ENCODE data around the gene CUEDC1.

The CUEDC1 gene

DNA sequence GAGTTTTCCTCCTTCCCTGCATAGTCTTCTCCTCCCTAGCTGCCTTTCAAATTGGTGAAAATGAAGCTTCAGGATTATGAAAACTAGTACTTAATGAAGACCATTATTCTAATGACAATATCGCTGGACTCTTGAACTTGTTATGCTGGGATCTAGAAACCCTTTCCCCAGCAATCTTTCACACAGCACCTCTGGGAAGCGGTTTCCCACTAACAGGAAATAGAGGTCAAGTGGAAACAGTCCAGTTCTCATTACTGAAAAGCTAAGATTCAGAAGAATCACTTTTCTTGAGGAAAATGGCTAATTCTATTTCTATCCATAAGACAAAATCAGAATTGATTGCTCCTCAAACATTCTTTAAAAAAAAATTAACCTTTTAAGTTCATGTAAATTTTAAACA lies 34.8 kb upstream of the CUEDC1 start:
- H3K4me3 ChIP-seq (ENCODE audit: low read length): no peak overlapping the region
- no peak for DNase-seq (ENCODE audit: low read depth)
- TF ChIP-seq, protein P1, sequence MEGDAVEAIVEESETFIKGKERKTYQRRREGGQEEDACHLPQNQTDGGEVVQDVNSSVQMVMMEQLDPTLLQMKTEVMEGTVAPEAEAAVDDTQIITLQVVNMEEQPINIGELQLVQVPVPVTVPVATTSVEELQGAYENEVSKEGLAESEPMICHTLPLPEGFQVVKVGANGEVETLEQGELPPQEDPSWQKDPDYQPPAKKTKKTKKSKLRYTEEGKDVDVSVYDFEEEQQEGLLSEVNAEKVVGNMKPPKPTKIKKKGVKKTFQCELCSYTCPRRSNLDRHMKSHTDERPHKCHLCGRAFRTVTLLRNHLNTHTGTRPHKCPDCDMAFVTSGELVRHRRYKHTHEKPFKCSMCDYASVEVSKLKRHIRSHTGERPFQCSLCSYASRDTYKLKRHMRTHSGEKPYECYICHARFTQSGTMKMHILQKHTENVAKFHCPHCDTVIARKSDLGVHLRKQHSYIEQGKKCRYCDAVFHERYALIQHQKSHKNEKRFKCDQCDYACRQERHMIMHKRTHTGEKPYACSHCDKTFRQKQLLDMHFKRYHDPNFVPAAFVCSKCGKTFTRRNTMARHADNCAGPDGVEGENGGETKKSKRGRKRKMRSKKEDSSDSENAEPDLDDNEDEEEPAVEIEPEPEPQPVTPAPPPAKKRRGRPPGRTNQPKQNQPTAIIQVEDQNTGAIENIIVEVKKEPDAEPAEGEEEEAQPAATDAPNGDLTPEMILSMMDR (conservative IDR thresholded peaks at IDR 0.05; ENCODE audit: low read length): no peak

DNA sequence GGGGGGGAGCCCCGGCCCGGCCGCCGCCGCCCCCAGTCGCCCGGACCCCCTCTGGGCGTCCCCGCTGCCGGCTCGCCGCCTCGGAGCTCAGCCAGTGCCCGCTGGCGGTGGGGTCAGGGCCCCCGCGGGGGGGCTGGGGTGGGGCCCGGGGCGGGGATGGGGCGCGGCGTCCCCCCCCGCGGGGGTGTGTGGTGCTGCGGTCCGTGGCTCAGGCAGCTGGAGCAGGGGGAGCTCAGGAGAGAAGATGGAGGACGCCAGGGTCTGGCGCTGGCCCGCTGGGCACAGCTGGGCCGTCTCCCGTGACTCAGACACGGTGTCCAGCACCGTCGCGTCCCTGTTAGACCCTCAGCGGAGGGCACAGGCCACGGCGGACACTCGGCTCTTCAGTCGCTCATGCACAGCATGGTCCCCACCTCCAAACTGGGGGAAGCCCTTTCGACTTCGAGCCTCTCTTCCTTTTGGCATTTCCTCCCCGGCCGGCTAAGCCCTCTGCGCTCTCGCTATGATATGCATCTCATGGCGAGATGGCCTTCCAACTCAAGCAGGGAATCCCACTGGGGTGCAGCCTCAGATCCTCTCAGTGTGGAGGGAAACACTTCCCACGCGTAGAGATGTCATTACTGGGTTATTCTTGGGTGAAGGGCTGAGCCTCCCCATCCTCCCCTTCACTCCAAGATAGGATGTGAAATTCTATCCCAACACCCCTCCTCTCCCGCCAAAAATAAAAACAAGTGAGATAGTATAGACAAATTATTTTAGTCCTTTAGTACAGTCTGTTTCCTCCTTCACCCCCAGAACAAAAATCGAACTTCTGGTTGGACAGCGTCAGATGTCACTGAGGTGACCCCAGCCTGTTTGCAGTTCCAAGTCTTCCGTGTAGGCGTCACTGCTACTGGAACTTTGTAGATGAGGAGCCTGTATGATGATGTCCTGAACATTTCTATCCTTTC lies 33.4 kb upstream of the CUEDC1 start:
- peak; percentile 69 for DNase-seq (ENCODE audit: low read depth)
- H3K4me3 ChIP-seq (ENCODE audit: low read length): peak overlapping the region; percentile 72
- TF ChIP-seq, protein P1 (conservative IDR thresholded peaks at IDR 0.05; ENCODE audit: low read length): 0 out of 2 replicates have a peak, but pooled peaks have one; percentile 11

DNA sequence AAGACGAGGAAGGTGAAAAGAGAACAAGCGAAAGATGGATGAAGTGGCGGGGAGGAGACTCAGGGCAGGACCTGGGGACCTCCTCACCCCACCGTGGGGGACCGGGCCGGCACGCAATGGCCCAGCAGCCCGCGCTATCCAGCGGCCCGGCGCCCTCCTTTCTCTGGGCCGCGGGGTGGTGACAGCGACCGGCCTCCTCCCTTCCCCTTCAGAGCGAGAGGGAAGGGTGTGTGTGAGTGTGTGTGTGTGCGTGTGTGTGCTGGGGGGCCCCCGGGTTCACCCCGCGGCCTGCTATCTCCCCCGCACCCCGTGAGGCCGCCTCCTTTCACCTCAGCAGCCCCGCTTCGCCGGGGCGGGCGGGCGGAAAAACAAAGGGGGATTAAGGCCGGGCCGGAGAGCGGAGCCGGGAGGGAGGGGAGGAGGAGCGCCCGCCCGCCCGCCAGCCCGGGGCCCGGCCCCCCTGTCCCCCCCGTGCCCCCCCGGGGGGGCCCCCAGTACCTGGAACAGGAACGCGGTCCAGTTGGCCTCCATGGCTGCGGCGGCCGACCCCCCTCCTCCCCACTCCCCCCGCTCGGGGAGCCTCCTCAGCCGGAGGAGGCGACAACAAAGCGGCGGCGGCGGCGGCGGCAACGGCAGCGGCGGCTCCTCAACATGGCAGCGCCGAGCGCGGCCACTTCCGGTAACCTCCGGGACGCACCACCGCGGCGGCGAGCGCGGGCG lies 32.5 kb upstream of the CUEDC1 start, which contains the start of gene VEZF1:
Gene VEZF1, minus strand, starts transcription at position 674 of the 720 bp plus-strand sequence. Its CDS starts 143 bp downstream, at position 531.
- DNase-seq (ENCODE audit: low read depth): peak; percentile 69
- H3K4me3 ChIP-seq (ENCODE audit: low read length): peak within 1 kb of the TSS; percentile 72
- TF ChIP-seq, protein P1 (conservative IDR thresholded peaks at IDR 0.05; ENCODE audit: low read length): no peak

DNA sequence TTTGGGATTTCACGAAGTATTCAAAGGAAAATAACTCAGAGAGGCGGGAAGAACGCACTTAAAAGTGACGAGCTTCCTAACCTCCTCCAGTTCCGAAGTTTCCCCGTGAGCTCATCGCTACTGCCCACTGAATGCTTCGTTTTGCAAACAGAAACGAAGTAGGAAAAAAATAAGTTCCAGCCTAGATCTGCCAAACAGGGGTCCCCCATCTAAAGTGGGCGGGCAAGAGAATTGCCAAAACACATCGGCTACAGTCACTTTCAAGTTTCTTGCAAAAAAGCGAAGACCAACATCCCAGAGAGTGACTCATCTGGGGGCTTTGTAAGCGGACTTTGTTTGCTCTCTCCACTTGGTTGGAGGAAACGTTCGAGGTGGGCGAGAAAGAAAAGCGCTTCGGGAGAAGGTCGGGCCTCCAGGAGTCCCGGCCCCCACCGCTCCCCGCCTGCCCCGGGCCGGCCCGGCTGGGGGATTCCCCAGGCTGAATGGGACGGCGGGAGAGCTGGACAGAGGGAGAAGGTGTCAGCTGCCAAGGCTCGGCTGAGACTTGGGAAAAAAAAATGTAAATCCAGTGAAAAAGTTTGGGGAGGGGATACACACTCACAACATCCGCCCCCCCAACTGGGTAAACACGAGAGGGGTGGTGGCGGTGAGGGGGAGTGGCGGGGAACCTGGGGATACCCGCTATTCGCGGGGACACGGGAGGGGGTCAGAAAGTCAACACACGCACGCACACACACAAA lies 31.8 kb upstream of the CUEDC1 start:
- peak; percentile 66 for DNase-seq (ENCODE audit: low read depth)
- TF ChIP-seq, protein P1 (conservative IDR thresholded peaks at IDR 0.05; ENCODE audit: low read length): no peak
- H3K4me3 ChIP-seq (ENCODE audit: low read length): peak overlapping the region; percentile 72

DNA sequence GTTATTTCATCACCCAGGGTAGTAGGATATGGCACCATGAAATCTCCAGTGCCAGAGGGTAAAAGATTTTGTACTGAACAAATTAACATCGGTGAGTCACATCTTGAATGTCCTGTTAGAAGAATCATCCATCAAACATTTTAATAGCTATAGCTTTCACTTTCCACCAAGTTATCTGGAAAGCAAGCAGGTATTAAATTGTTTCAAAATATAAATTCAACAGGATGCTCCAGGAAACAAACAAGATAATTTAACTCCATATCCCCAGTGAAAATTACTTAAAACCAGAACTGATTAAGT lies 30.4 kb upstream of the CUEDC1 start:
- TF ChIP-seq, protein P1 (conservative IDR thresholded peaks at IDR 0.05; ENCODE audit: low read length): no peak
- peak overlapping the region; percentile 72 for H3K4me3 ChIP-seq (ENCODE audit: low read length)
- peak; percentile 58 for DNase-seq (ENCODE audit: low read depth)

DNA sequence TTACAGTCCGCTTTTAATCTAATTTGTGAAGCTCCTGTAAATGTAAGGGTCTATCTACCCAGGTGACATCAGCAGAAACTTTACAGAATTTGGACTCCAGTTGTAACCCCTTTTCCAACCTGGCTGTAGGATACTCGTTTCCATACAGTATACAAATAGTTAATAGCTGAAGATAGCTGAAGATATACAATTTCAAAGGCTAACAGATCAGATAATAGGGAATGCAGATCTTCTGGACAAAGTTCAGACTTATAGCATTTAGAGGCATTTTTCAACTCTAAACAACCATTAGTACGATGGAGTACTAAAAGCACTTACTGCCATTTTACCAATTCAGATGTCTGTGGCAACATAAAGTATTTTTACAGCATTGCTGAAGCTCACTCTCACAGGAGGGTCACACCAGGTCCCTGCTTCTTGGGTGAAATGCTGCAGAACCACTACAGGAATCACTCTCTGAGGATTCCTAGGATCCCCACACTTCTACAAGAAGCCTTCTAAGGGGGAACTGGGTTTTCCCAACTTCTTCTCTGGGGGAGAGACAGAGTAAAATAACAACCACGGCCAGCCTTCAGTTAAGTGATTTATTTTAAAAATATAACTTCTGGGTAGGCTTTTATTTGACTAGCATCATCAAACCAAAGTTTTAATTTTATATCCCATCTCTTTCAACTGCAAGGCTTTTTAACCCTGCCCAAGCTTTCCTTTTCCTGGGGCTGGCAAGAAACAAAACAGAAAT lies 29.9 kb upstream of the CUEDC1 start:
- H3K4me3 ChIP-seq (ENCODE audit: low read length): peak overlapping the region; percentile 25

More for the DNA sequence above, 29.9 kb upstream of the CUEDC1 start:
- TF ChIP-seq, protein P1 (conservative IDR thresholded peaks at IDR 0.05; ENCODE audit: low read length): no peak
- peak; percentile 43 for DNase-seq (ENCODE audit: low read depth)

All from AG10803 (cell line).